ENCODE results near the gene PORCN. TPM values are rescaled to one million over a fixed set of nuclear protein-coding genes. Genes with fewer than 3 reads are reported as not detected.

Gene PORCN
- total RNA-seq, 6 donors from 2014 or later: 10.0 to 53.4 (median 14.3) TPM

GRCh38 chrX:48507246-48507645 lies 1.5 kb upstream of the PORCN start:
- TF ChIP-seq EP300 (IDR thresholded peaks at IDR 0.05): no peak
- no peak for TF ChIP-seq CTCF (IDR thresholded peaks at IDR 0.05)
- no peak for TF ChIP-seq POLR2AphosphoS5 (IDR thresholded peaks at IDR 0.05)
- TF ChIP-seq POLR2A (IDR thresholded peaks at IDR 0.05): no peak
- H3K27ac ChIP-seq: no peak overlapping the region
- H3K4me1 ChIP-seq: peaks cover 0 to 5% (median 0%) of the 10 kb centered on the region in 4 donors
- ATAC-seq (ENCODE audit: low FRiP score in 2 of 2) (no peak), DNase-seq (no peak)
- H3K4me3 ChIP-seq: no peak overlapping the region
- no peaks in the 10 kb centered on the region for H3K36me3 ChIP-seq
- H3K27me3 ChIP-seq: no peaks in the 10 kb centered on the region
- WGBS, 2 donors: 74 to 87% methylated on average over 5 of the region's 5 CpGs
- peaks cover 0 to 5% (median 0%) of the 10 kb centered on the region in 4 donors for H3K9me3 ChIP-seq

GRCh38 chrX:48509245-48509590 lies 426 bp downstream of the PORCN start:
- WGBS, 2 donors: 31% methylated on average over 16 of the region's 16 CpGs; no CpG with 5 or more reads in 1 of the 2 donors
- H3K9me3 ChIP-seq: peaks cover 0 to 5% (median 0%) of the 10 kb centered on the region in 4 donors
- TF ChIP-seq CTCF (IDR thresholded peaks at IDR 0.05) (no peak), EP300 (IDR thresholded peaks at IDR 0.05) (no peak), POLR2AphosphoS5 (IDR thresholded peaks at IDR 0.05) (no peak), POLR2A (IDR thresholded peaks at IDR 0.05) (no peak)
- ATAC-seq (ENCODE audit: low FRiP score in 2 of 2) (peak in 1 of 2 donors; percentile 11), DNase-seq (no peak)
- no peaks in the 10 kb centered on the region for H3K27me3 ChIP-seq
- H3K4me1 ChIP-seq: peaks cover 0 to 5% (median 0%) of the 10 kb centered on the region in 4 donors
- H3K36me3 ChIP-seq: no peaks in the 10 kb centered on the region
- peak overlapping the region; percentile 57 to 79 (median 64) for H3K4me3 ChIP-seq
- peak overlapping the region; percentile 67 to 85 (median 80) for H3K27ac ChIP-seq

GRCh38 chrX:48509619-48510018 lies 827 bp downstream of the PORCN start:
- Histone ChIP-seq H3K4me3 (peak overlapping the region in 3 of 4 donors; percentile 60 to 79 (median 67)), H3K27ac (no peak overlapping the region), H3K4me1 (peaks cover 0 to 5% (median 0%) of the 10 kb centered on the region in 4 donors), H3K27me3 (no peaks in the 10 kb centered on the region), H3K9me3 (peaks cover 0 to 5% (median 0%) of the 10 kb centered on the region in 4 donors), H3K36me3 (no peaks in the 10 kb centered on the region)
- DNase-seq: no peak
- no peak for ATAC-seq (ENCODE audit: low FRiP score in 2 of 2)
- WGBS, 2 donors: 76% methylated on average over 11 of the region's 11 CpGs; no CpG with 5 or more reads in 1 of the 2 donors
- no peak for TF ChIP-seq EP300 (IDR thresholded peaks at IDR 0.05)
- TF ChIP-seq POLR2AphosphoS5 (IDR thresholded peaks at IDR 0.05): no peak
- TF ChIP-seq POLR2A (IDR thresholded peaks at IDR 0.05): no peak
- no peak for TF ChIP-seq CTCF (IDR thresholded peaks at IDR 0.05)

GRCh38 chrX:48511560-48511959 lies 2.8 kb downstream of the PORCN start:
- 69% methylated on average over 4 of the region's 4 CpGs for WGBS, 2 donors
- no peak for TF ChIP-seq POLR2A (IDR thresholded peaks at IDR 0.05)
- no peak for TF ChIP-seq POLR2AphosphoS5 (IDR thresholded peaks at IDR 0.05)
- TF ChIP-seq CTCF (IDR thresholded peaks at IDR 0.05): peak in 1 of 6 experiments; percentile 11
- TF ChIP-seq EP300 (IDR thresholded peaks at IDR 0.05): no peak
- peaks cover 0 to 5% (median 0%) of the 10 kb centered on the region in 4 donors for H3K4me1 ChIP-seq
- H3K9me3 ChIP-seq: peaks cover 0 to 5% (median 0%) of the 10 kb centered on the region in 4 donors
- DNase-seq (no peak), ATAC-seq (ENCODE audit: low FRiP score in 2 of 2) (no peak)
- H3K27me3 ChIP-seq: no peaks in the 10 kb centered on the region
- H3K36me3 ChIP-seq: peaks cover 0 to 9% (median 3%) of the 10 kb centered on the region in 4 donors
- no peak overlapping the region for H3K27ac ChIP-seq
- H3K4me3 ChIP-seq: no peak overlapping the region

GRCh38 chrX:48512371-48512935 lies 3.7 kb downstream of the PORCN start:
- ATAC-seq (ENCODE audit: low FRiP score in 2 of 2) (no peak), DNase-seq (no peak)
- peaks cover 0 to 9% (median 3%) of the 10 kb centered on the region in 4 donors for H3K36me3 ChIP-seq
- TF ChIP-seq EP300 (IDR thresholded peaks at IDR 0.05) (no peak), POLR2AphosphoS5 (IDR thresholded peaks at IDR 0.05) (no peak), CTCF (IDR thresholded peaks at IDR 0.05) (no peak), POLR2A (IDR thresholded peaks at IDR 0.05) (no peak)
- H3K4me1 ChIP-seq: peaks cover 0 to 5% (median 0%) of the 10 kb centered on the region in 4 donors
- H3K9me3 ChIP-seq: peaks cover 0 to 5% (median 0%) of the 10 kb centered on the region in 4 donors
- no peak overlapping the region for H3K27ac ChIP-seq
- no peaks in the 10 kb centered on the region for H3K27me3 ChIP-seq
- H3K4me3 ChIP-seq: no peak overlapping the region
- WGBS, 2 donors: 85 to 90% methylated on average over 9 to 17 of the region's 20 CpGs
